ENCODE data around the gene DLGAP4. TPM values are rescaled to one million over a fixed set of nuclear protein-coding genes. Genes with fewer than 3 reads are reported as not detected.

Gene DLGAP4
- total and polyA plus RNA-seq, 10 of the 15 experiments (the other 5 are each of a cell fraction or from before 2014, with no cell fraction given), result 0.42 to 43.3 (median 19.0) TPM

GRCh38 chr20:36541227-36541767 lies 235.2 kb downstream of the DLGAP4 start, which contains the start of gene MYL9:
MYL9 (plus strand) TSS chr20:36541519; CDS start chr20:36544885, 3,366 bp downstream.
- ATAC-seq (peak; percentile 91), FAIRE-seq (no peak), DNase-seq (ENCODE audit: low read depth, low spot score) (no peak)
- SMC1A ChIA-PET (ENCODE audit: uncharacterized antibody, unreplicated experiment), result no interaction called here
- no peaks in the 10 kb centered on the region for H4K20me1 ChIP-seq (ENCODE audit: control insufficient read depth, insufficient read depth)
- CTCF ChIA-PET, result interaction anchor here (1.1 kb wide), 1 partner anchor 63 kb away, joined by 5 read pairs; no protein-coding TSS in a partner anchor
- no peak within 1 kb of the TSS for H3K9ac ChIP-seq (ENCODE audit: control insufficient read depth, insufficient read depth, low read length)
- no peaks in the 10 kb centered on the region for H3K4me1 ChIP-seq (ENCODE audit: control insufficient read depth, insufficient read depth, low read length)
- RAD21 ChIA-PET (ENCODE audit: unreplicated experiment), result no interaction called here
- POLR2A ChIA-PET, result no interaction called here
- intact Hi-C loops (cut with micrococcal nuclease; ENCODE audit: unreplicated experiment) (no loop called here), in situ Hi-C loops (cut with MboI) (no loop called here)
- H3K36me3 ChIP-seq (ENCODE audit: control insufficient read depth in 2 of 2, insufficient read depth in 2 of 2, low read length in 1 of 2), result no peaks in the 10 kb centered on the region
- H2AFZ ChIP-seq (ENCODE audit: control insufficient read depth, low read depth, low read length), result peak within 1 kb of the TSS; percentile 45
- peak within 1 kb of the TSS; percentile 55 for H3K4me2 ChIP-seq (ENCODE audit: control insufficient read depth, insufficient read depth)
- H3K9me3 ChIP-seq (replicated peaks; ENCODE audit: control insufficient read depth, insufficient read depth, low read length), result no peaks in the 10 kb centered on the region
- H3K27ac ChIP-seq (ENCODE audit: control insufficient read depth, insufficient read depth), result no peak within 1 kb of the TSS
- H3K4me3 ChIP-seq, result peak within 1 kb of the TSS; percentile 50; the same call in 1 of the 2 replicates
- no peaks in the 10 kb centered on the region; the same call in 1 of the 2 replicates for H3K79me2 ChIP-seq (ENCODE audit: control insufficient read depth, insufficient read depth, low read length)
- TF ChIP-seq SRF (IDR thresholded peaks at IDR 0.05; ENCODE audit: low read depth in 2 of 2, low read length in 2 of 2) (peak; percentile 56 to 84), MYB (IDR thresholded peaks at IDR 0.05; ENCODE audit: borderline replicate concordance, low read depth, low read length) (no peak)
- no TSS peak for BruUV-seq (replicated peaks)
- WGBS (ENCODE audit: insufficient coverage, insufficient replicate concordance, low lambda C conversion rate, missing lambda C conversion rate), result 71% methylated on average over 14 of the region's 41 CpGs
- H3K27me3 ChIP-seq (replicated peaks in 1 of 2; ENCODE audit: control insufficient read depth in 2 of 2, insufficient read depth in 2 of 2, low read length in 1 of 2), result no peaks in the 10 kb centered on the region

GRCh38 chr20:36541768-36542488 lies 235.8 kb downstream of the DLGAP4 start:
- Histone ChIP-seq H3K9me3 (replicated peaks; ENCODE audit: control insufficient read depth, insufficient read depth, low read length) (no peaks in the 10 kb centered on the region), H3K4me3 (peak overlapping the region; percentile 50; the same call in 1 of the 2 replicates), H3K4me2 (ENCODE audit: control insufficient read depth, insufficient read depth) (peak overlapping the region; percentile 55), H3K36me3 (ENCODE audit: control insufficient read depth in 2 of 2, insufficient read depth in 2 of 2, low read length in 1 of 2) (no peaks in the 10 kb centered on the region), H3K27ac (ENCODE audit: control insufficient read depth, insufficient read depth) (no peak overlapping the region), H2AFZ (ENCODE audit: control insufficient read depth, low read depth, low read length) (peak overlapping the region; percentile 45; the same call in 1 of the 2 replicates), H3K79me2 (ENCODE audit: control insufficient read depth, insufficient read depth, low read length) (no peaks in the 10 kb centered on the region; the same call in 1 of the 2 replicates), H3K4me1 (ENCODE audit: control insufficient read depth, insufficient read depth, low read length) (no peaks in the 10 kb centered on the region), H3K27me3 (replicated peaks in 1 of 2; ENCODE audit: control insufficient read depth in 2 of 2, insufficient read depth in 2 of 2, low read length in 1 of 2) (no peaks in the 10 kb centered on the region), H4K20me1 (ENCODE audit: control insufficient read depth, insufficient read depth) (no peaks in the 10 kb centered on the region), H3K9ac (ENCODE audit: control insufficient read depth, insufficient read depth, low read length) (no peak overlapping the region)
- ChIA-PET SMC1A (ENCODE audit: uncharacterized antibody, unreplicated experiment) (no interaction called here), CTCF (interaction anchor here (0.7 to 1.1 kb wide), 2 partner anchors 38 to 63 kb away, joined by 3 to 5 read pairs; no protein-coding TSS in a partner anchor), RAD21 (ENCODE audit: unreplicated experiment) (no interaction called here), POLR2A (interaction anchor here (0.5 kb wide), 1 partner anchor 1231 kb away, joined by 4 read pairs; no protein-coding TSS in a partner anchor)
- FAIRE-seq (no peak), ATAC-seq (peak; percentile 53), DNase-seq (ENCODE audit: low read depth, low spot score) (no peak)
- TF ChIP-seq ZBTB40 (IDR thresholded peaks at IDR 0.05; ENCODE audit: borderline replicate concordance), result no peak
- peak in 2 of 3 experiments; percentile 23 to 27; a peak in 3 of 6 replicates for TF ChIP-seq CTCF (IDR thresholded peaks at IDR 0.05 in 2 of 3, conservative IDR thresholded peaks at IDR 0.05 in 1 of 3; ENCODE audit: control insufficient read depth in 2 of 3, extremely low read depth in 1 of 3, insufficient read depth in 1 of 3, low read depth in 3 of 3, low read length in 3 of 3)
- no peak for TF ChIP-seq USF2 (IDR thresholded peaks at IDR 0.05; ENCODE audit: borderline replicate concordance, low read depth, low read length)
- no peak for TF ChIP-seq HDGF (IDR thresholded peaks at IDR 0.05)
- BruUV-seq (replicated peaks), result no TSS peak
- intact Hi-C loops (cut with micrococcal nuclease; ENCODE audit: unreplicated experiment), result no loop called here
- WGBS (ENCODE audit: insufficient coverage, insufficient replicate concordance, low lambda C conversion rate, missing lambda C conversion rate), result 73% methylated on average over 14 of the region's 14 CpGs
- in situ Hi-C loops (cut with MboI), result no loop called here

Data from GM12878 (cell line).